ENCODE results near the gene PEX14. TPM values are rescaled to one million over a fixed set of nuclear protein-coding genes. Genes with fewer than 3 reads are reported as not detected.

Gene PEX14
- total and polyA plus RNA-seq, 9 donors, result 11.7 to 16.8 (median 15.1) TPM

DNA sequence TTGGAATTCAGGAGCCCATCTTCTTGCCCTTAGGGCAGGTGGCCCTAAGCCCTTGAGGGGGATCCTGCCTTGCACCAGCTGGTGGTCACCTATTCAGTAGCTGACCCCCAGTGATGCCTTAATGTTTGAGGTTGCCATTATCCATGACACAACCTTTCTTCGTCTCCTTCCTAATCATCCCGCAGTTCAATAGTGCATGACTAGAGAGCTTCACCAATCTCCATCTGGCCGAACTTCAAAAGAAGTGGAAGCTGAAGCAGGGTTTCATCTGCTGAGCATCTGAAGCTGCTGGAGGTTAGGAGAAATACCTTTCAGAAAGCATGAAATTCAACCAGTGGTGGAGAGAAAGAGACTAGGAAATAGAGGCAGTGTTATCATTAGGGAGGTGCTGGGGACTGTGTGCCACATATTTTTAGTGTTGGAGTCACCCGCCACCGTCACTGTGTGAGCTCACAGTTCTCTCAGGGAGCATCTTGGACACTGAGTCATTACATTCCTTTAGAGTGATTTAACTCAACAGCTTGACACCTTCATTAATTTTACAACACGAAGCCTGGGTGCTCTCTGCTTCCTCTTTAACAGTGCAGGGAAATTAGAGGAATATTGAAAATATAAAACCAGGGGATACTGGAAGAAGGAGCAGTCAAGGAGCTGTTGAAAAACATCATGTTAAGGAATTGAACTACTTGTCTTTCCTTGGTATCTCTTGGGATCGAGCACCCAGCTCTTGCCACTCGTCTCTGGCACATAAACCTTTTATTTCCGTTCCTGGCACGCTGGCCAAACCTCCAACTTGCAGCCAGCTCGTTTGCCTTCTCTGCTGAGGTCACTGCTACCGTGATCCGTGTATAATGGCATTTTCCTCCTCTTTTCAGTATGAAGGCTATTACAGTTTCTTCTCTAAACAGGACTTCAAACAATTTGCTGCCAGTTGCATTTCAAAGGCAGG is 53.6 kb downstream of the PEX14 start:
- Histone ChIP-seq H3K36me3 (ENCODE audit: control insufficient read depth, insufficient read depth, low read length) (peaks cover 3% of the 10 kb centered on the region), H3K9me3 (replicated peaks; ENCODE audit: control insufficient read depth, low read depth, low read length) (no peaks in the 10 kb centered on the region), H3K4me1 (ENCODE audit: control insufficient read depth, insufficient read depth, low read length) (peaks cover 16% of the 10 kb centered on the region), H3K27ac (ENCODE audit: low read length) (no peak overlapping the region), H3K27me3 (ENCODE audit: control insufficient read depth, insufficient read depth, low read length) (peaks cover 2% of the 10 kb centered on the region), H3K4me3 (ENCODE audit: low read length) (no peak overlapping the region)
- no peak for DNase-seq
- 48% methylated on average over 7 of the region's 13 CpGs for WGBS (ENCODE audit: insufficient coverage)

DNA sequence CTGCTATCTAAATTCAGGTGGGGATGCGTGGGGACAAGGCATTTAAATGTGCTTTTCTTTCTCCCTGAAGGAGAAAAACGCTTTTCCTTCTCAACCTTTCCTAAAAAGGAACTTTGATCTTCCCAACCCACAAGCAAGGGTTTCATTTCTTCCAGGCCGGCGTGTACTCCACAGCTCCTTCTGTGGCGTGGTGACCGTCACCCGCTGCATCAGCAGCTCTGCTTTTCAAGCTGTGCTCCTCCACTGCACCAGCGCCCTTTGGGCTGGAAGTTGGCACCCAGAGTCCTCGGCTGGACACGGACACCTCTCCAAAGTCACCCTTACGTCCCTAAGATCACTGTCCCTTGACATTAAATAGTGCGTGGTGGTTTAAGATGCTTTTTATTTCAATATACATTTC is 54.3 kb downstream of the PEX14 start:
- 83% methylated on average over 3 of the region's 12 CpGs for WGBS (ENCODE audit: insufficient coverage)

DNA sequence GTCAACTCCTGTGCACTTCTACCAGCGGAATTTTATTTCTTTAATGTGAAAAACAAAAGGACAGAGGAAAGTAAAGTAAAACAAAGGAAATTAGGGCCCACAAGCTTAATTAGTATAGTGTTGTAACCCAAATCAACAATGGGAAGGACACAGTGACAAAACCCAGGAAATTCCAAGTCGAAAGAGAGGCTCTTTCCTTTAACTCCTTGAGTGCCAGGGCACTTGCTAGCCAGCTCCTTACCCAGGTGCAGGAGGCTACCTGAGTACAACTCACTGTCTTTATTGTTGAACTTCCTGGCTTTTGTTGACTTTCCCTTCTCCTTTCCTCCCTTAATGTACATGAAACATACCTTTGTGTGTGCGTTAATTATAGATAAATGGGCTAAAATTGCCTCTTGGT is 55.0 kb downstream of the PEX14 start:
- WGBS (ENCODE audit: insufficient coverage), result 13% methylated on average over 1 of the region's 3 CpGs

More for the DNA sequence above, 54.3 kb downstream of the PEX14 start:
- DNase-seq, result no peak
- H3K4me1 ChIP-seq (ENCODE audit: control insufficient read depth, insufficient read depth, low read length), result peaks cover 16% of the 10 kb centered on the region
- H3K36me3 ChIP-seq (ENCODE audit: control insufficient read depth, insufficient read depth, low read length), result peaks cover 3% of the 10 kb centered on the region
- H3K9me3 ChIP-seq (replicated peaks; ENCODE audit: control insufficient read depth, low read depth, low read length), result no peaks in the 10 kb centered on the region
- H3K27me3 ChIP-seq (ENCODE audit: control insufficient read depth, insufficient read depth, low read length), result peaks cover 2% of the 10 kb centered on the region
- no peak overlapping the region for H3K27ac ChIP-seq (ENCODE audit: low read length)
- no peak overlapping the region for H3K4me3 ChIP-seq (ENCODE audit: low read length)

DNA sequence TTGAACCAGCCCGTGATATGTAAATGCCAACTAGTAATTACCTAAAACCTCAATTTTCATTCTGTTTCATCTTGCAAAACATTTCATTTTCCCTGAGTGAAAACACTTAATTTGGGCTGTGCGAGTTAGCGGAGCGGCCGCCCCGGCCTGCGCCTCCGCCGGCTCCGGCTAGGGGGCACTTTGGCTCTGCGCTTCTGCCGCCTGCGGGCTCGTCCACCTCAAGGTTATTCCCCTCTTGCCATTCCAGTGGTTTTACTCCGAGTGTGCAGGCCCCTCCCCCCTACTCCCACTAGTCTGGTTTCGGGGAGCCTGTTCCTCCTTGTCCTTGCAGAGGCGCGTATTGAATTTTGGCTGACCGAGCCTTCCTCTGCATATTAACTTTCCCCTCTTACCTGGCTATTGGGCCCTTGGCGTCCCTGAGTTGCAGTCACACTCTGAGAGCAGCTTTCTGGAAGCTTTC is 55.6 kb downstream of the PEX14 start:
- Histone ChIP-seq H3K4me1 (ENCODE audit: control insufficient read depth, insufficient read depth, low read length) (peaks cover 16% of the 10 kb centered on the region), H3K27me3 (ENCODE audit: control insufficient read depth, insufficient read depth, low read length) (peaks cover 2% of the 10 kb centered on the region), H3K27ac (ENCODE audit: low read length) (no peak overlapping the region), H3K4me3 (ENCODE audit: low read length) (no peak overlapping the region), H3K36me3 (ENCODE audit: control insufficient read depth, insufficient read depth, low read length) (peaks cover 3% of the 10 kb centered on the region), H3K9me3 (replicated peaks; ENCODE audit: control insufficient read depth, low read depth, low read length) (no peaks in the 10 kb centered on the region)
- WGBS (ENCODE audit: insufficient coverage), result 27% methylated on average over 19 of the region's 20 CpGs
- DNase-seq, result peak; percentile 47

More for the DNA sequence above, 55.0 kb downstream of the PEX14 start:
- peaks cover 16% of the 10 kb centered on the region for H3K4me1 ChIP-seq (ENCODE audit: control insufficient read depth, insufficient read depth, low read length)
- peaks cover 3% of the 10 kb centered on the region for H3K36me3 ChIP-seq (ENCODE audit: control insufficient read depth, insufficient read depth, low read length)
- H3K27me3 ChIP-seq (ENCODE audit: control insufficient read depth, insufficient read depth, low read length), result peaks cover 2% of the 10 kb centered on the region
- no peak overlapping the region for H3K27ac ChIP-seq (ENCODE audit: low read length)
- no peaks in the 10 kb centered on the region for H3K9me3 ChIP-seq (replicated peaks; ENCODE audit: control insufficient read depth, low read depth, low read length)
- H3K4me3 ChIP-seq (ENCODE audit: low read length), result no peak overlapping the region
- DNase-seq, result no peak

DNA sequence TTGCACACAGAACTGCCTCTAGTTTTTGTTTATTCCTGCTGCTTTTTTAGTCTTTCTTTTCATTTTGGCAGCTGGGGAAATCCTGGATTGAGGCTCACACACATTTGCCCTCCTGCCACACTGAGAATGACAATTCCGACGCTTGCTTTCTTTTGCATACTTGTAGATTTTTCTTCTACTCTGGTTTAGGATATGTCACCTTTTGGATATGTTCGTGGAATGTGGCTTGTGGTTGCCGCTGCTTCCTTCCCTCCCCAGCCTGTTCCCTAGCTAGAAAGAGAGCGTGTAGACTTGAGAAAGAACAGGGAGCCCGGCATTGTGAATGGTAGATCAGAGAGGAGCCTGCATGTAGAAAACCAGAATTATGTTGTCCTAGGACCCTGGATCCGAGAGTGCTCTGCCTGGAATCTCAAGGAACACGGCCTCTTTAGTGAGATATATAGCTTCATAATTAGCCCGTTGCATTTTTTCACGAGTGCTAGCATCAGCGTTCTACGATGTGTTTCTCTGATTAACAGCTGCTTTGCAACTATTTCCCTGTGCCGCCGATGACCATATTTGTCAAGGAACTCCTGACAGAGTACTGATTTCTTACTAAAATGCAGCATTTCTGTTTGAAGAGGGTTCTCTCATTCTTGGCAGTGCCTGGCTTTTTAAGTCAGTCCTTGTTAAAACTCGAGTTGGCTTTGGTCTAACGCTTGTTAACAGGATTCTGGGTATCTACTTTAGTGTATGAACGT is 56.2 kb downstream of the PEX14 start:
- peaks cover 16% of the 10 kb centered on the region for H3K4me1 ChIP-seq (ENCODE audit: control insufficient read depth, insufficient read depth, low read length)
- H3K36me3 ChIP-seq (ENCODE audit: control insufficient read depth, insufficient read depth, low read length), result peaks cover 3% of the 10 kb centered on the region
- peaks cover 2% of the 10 kb centered on the region for H3K27me3 ChIP-seq (ENCODE audit: control insufficient read depth, insufficient read depth, low read length)
- no peak overlapping the region for H3K27ac ChIP-seq (ENCODE audit: low read length)
- no peak for DNase-seq
- WGBS (ENCODE audit: insufficient coverage), result 75% methylated on average over 13 of the region's 17 CpGs
- no peak overlapping the region for H3K4me3 ChIP-seq (ENCODE audit: low read length)
- H3K9me3 ChIP-seq (replicated peaks; ENCODE audit: control insufficient read depth, low read depth, low read length), result no peaks in the 10 kb centered on the region

DNA sequence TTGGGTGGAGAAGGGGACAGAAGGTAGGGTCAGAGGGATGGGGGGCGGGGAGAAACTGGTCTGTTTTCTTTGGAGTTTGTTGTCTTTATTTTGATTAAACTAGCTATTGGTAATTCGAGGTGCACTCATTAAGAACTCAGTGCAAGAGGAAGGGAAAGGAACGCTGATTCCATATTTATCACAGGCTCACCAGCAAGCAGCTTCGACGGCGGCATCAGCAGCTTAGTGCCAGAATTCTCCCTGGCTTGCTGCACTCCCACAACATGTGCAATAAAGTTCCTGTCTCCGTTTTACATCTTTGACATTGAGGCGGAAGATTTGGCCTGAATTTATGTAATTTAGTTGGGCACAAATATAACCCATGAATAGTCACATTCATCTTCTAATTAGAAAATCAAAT is 57.6 kb downstream of the PEX14 start:
- H3K4me1 ChIP-seq (ENCODE audit: control insufficient read depth, insufficient read depth, low read length), result peaks cover 16% of the 10 kb centered on the region
- WGBS (ENCODE audit: insufficient coverage), result 40% methylated on average over 1 of the region's 8 CpGs
- no peak for DNase-seq
- H3K27me3 ChIP-seq (ENCODE audit: control insufficient read depth, insufficient read depth, low read length), result peaks cover 2% of the 10 kb centered on the region
- H3K9me3 ChIP-seq (replicated peaks; ENCODE audit: control insufficient read depth, low read depth, low read length), result no peaks in the 10 kb centered on the region
- no peak overlapping the region for H3K27ac ChIP-seq (ENCODE audit: low read length)
- no peak overlapping the region for H3K4me3 ChIP-seq (ENCODE audit: low read length)
- H3K36me3 ChIP-seq (ENCODE audit: control insufficient read depth, insufficient read depth, low read length), result peaks cover 9% of the 10 kb centered on the region

DNA sequence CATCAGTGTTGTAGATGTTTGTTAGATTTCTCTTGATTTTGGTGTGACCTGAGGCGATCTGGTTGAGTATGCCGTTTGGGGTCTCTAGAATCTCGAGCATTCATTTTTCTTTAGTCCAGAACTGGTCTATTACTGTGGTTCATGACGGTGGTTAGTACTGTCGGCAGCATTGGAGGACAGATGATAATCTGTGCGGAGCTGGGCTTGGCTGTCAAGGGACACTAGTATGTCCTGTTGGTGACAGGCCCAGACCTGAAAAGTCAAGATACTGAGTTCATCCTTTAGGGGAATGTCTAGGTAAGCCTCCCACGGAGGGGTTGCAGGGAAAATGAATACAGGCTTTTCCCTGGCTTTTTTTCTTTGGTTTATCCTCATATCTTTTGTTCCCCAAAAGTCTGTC is 59.8 kb downstream of the PEX14 start:
- Histone ChIP-seq H3K36me3 (ENCODE audit: control insufficient read depth, insufficient read depth, low read length) (peaks cover 6% of the 10 kb centered on the region), H3K4me3 (ENCODE audit: low read length) (no peak overlapping the region), H3K27me3 (ENCODE audit: control insufficient read depth, insufficient read depth, low read length) (no peaks in the 10 kb centered on the region), H3K27ac (ENCODE audit: low read length) (no peak overlapping the region), H3K4me1 (ENCODE audit: control insufficient read depth, insufficient read depth, low read length) (peaks cover 11% of the 10 kb centered on the region), H3K9me3 (replicated peaks; ENCODE audit: control insufficient read depth, low read depth, low read length) (no peaks in the 10 kb centered on the region)
- no peak for DNase-seq
- WGBS (ENCODE audit: insufficient coverage), result 100% methylated on average over 3 of the region's 7 CpGs

DNA sequence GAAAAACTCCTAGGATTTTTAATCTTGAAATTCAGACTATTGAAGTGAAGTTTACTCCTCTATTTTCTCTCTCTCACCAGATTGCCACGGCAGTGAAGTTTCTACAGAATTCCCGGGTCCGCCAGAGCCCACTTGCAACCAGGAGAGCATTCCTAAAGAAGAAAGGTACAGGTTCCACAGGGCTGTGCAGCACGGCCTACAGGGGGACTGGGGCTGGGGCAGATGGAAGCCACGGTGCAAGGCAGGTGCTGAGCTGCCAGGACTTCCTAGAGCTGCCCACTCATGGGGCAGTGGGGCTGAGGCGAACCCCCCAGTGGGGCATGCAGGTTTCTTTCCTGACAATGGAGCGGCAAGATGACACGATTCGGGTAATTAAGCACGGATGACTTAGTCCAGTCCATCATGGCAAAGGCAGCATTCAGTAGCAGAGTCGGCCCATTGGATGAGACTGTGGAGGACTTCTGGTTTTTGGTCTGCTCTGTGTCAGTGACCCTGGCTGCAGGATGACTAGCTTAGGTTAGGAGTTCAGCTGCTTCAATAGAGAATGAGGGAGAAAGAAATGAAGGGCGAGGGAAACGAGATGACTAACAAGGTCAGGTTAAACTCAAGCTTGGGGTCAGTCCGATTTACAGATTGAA is 61.5 kb downstream of the PEX14 start:
- 87% methylated on average over 12 of the region's 14 CpGs for WGBS (ENCODE audit: insufficient coverage)
- no peak overlapping the region for H3K4me3 ChIP-seq (ENCODE audit: low read length)
- H3K27ac ChIP-seq (ENCODE audit: low read length), result no peak overlapping the region
- peaks cover 14% of the 10 kb centered on the region for H3K4me1 ChIP-seq (ENCODE audit: control insufficient read depth, insufficient read depth, low read length)
- H3K9me3 ChIP-seq (replicated peaks; ENCODE audit: control insufficient read depth, low read depth, low read length), result no peaks in the 10 kb centered on the region
- H3K27me3 ChIP-seq (ENCODE audit: control insufficient read depth, insufficient read depth, low read length), result no peaks in the 10 kb centered on the region
- H3K36me3 ChIP-seq (ENCODE audit: control insufficient read depth, insufficient read depth, low read length), result peaks cover 8% of the 10 kb centered on the region
- DNase-seq, result no peak

DNA sequence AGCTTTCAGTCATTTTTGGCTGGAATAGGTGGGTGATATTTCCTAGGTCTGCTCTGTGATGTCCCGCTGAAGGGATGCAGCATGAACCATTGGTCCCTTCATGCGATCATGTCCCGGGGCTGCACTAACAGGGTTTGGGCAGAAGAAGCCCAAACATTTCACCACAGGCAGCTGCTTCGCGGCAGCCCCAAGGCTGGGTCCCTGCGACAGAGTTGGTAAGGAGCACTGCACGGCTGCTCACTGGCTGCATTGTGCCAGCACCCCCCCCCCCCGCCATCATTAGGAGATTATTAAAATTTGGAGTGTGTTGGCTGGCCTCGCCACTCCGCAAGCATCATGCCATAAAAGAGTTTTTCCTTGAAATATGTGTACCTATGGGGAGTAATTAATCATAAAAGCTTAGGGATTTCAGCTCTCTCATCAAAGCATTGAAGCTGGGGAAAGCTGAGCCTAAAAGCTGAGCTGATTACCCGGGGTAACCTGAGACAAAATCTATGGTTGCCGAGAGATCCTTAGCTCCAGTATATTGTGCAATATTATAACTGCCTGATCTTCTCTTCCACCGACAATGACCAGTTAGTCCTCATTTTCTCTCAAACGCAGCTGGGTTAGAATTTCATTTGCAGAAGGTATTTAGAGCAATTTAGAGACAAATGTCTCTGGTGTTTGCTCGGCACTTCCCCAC is 62.5 kb downstream of the PEX14 start:
- peaks cover 11% of the 10 kb centered on the region for H3K36me3 ChIP-seq (ENCODE audit: control insufficient read depth, insufficient read depth, low read length)
- H3K9me3 ChIP-seq (replicated peaks; ENCODE audit: control insufficient read depth, low read depth, low read length), result no peaks in the 10 kb centered on the region
- WGBS (ENCODE audit: insufficient coverage), result no CpG with 5 or more reads among the region's 15 CpGs
- no peaks in the 10 kb centered on the region for H3K27me3 ChIP-seq (ENCODE audit: control insufficient read depth, insufficient read depth, low read length)
- H3K27ac ChIP-seq (ENCODE audit: low read length), result no peak overlapping the region
- DNase-seq, result no peak
- no peak overlapping the region for H3K4me3 ChIP-seq (ENCODE audit: low read length)
- H3K4me1 ChIP-seq (ENCODE audit: control insufficient read depth, insufficient read depth, low read length), result peaks cover 14% of the 10 kb centered on the region
